GM18526 (cell line): ENCODE measurements around the gene CA10.

Experiments used
- POLR2A ChIP-seq: IDR thresholded peaks from 3 replicates; pipeline ENCODE4 v1.6.1; 2011; ENCODE audit not compliant: insufficient read length; ENCODE audit errors: extremely low read depth

Gene CA10

DNA sequence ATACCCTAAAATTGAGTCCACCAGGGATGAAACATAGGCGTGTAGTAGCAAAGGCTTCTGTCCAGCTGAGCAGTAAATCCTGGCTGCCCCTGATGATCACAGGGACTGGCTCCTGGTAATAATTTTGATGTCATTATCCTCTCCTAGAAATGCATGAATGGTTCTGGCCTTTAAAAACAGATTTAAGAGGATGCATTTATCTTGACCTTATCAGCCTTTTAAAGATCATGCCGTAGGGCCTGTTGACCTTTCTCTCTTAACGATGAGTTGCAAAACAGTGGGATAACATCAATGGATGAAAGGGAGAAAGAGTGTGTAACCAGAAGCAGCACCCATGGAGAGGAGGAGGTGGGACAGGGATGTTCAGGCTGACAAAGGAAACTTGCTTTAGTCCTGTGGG lies 128.5 kb downstream of the CA10 start:
- no peak for TF ChIP-seq POLR2A

GRCh38 chr17:52027620-52028295 lies 130.8 kb downstream of the CA10 start:
- TF ChIP-seq POLR2A, result no peak

DNA sequence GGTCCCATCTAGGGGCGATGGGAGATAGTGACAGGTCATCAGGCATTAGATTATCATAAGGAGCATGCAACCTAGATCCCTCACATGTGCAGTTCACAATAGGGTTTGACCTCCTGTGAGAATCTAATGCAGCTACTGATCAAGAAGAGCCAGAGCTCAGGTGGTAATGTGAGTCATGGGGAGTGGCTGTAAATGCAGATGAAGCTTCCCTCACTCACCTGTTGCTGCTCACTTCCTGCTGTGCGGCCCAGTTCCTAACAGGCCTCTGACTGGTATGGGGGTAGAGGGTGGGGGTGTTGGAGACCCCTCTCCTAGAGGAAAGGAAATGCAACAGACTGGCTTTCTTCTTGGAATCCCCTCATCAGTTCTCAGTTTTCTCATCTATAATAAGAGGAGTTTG lies 131.4 kb downstream of the CA10 start:
- no peak for TF ChIP-seq POLR2A

DNA sequence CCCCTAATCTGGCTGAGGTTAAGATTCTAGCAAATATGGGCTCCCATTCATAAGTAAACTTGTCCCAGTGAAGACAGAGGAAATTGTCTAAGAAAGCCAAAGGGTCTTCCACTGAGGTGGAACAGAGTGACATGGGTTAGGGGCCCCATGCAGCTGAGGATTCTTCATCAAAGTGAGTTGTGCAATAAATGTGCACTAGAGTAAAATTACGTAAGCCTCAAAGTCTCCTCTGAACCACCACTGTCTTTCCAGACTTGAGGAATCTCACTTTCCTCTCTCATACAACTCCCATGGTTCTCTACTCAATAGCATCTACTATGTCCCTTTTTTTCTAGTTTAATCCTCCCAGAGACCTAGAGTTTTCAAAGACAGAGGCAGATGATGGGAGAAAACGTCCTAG lies 132.4 kb downstream of the CA10 start:
- no peak for TF ChIP-seq POLR2A

DNA sequence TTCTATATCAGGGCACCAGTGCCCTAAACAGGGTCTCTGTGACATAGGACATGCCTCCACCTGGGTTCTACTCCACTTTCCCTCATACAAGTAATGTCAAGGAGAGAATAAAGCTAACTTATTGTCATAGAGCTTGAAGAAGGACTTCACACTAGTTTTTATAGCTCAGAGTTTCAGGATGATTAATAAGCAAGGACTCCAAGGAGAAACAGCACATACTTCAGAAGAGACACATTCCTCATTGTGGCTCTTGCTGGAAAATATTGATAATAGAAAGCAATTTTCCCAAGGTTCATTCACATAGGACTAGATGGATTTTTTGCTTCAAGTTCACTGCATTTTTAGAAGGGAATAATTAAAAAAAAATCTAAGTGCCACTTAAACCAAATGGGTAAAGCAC lies 133.3 kb downstream of the CA10 start:
- no peak for TF ChIP-seq POLR2A

DNA sequence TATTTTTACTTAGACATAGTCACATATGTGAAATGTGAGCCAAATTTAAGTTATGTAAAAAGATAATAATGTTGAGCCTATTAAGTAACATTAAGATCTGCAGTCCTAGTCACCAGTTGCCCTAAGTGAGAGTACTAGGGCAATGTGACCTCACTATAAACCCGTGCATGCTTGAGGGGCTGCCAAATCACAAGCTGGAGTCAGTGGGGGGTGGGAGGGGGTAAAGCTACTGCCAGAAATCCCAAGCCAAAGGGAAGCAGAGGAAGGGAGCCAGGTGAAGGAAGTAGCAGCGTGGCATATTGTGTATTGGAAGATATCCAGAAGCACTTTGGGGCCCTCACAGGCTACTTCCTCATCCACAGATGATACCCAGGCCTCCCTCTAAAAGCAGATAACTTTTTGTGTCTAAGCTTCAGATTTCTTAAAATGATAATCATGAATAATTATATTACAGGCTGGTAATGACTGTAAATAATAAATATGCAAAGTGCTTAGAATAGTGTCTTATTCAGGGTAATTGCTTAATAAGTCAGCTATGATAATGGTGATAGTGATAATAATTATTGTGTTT lies 134.1 kb downstream of the CA10 start:
- TF ChIP-seq POLR2A, result no peak

DNA sequence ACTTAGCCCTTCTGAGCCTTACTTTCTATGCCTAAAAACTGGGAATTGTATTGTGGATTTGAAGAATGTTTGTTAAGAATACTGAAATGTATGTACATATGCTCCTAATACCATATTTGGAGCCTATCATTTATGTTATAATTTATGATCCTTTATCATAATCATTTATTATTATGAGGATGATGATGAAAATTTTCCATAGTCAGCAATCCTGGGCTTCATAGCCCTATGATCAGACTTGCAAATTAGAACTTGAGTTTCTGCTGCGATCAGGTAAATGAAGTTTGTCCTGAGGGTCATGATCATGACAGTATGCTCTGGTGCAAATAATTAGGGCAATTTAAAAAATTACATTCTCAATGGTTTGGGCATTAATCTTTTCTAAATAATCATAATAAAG lies 147.4 kb downstream of the CA10 start:
- no peak for TF ChIP-seq POLR2A

DNA sequence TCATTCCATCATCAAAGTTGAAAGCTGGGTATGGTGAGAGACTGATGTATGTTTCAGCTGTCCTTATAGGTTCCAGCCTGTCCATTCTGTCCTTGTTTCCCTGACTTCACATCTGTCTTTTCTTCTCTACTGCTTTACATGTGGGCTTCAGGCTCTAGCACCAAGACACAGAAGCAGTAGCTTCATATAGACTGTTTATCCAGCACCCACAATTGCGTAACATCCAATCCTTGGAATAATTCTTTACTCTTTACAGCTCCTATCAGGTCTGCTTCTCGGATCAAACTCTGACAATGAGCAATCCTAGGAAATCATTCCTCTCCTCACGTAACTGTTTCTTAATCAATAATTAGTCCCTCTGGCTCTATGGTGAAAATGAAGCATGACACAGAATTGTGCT lies 158.9 kb downstream of the CA10 start:
- TF ChIP-seq POLR2A, result no peak

DNA sequence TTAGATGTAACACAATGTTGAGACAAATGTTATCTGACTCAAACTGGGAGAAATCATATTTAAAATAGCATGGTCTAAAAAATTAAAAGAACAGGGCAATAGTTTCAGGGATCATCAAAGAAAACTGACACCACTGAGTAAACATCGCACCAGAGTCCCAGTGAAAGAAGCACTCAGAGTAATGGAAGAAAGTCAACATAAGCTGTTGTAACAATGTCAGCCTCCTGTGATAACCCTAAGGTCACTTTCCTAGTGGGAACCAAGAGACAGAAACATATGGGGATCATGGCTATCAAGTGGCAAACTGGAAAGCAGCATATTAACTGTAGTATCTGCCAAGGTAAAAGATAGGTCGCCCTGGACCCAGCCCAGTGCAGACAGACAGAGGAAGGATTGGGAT lies 160.8 kb downstream of the CA10 start:
- TF ChIP-seq POLR2A, result no peak

- no peak for TF ChIP-seq POLR2A
These were observed 162.6 kb downstream of the CA10 start for GRCh38 chr17:51995797-51996403.

GRCh38 chr17:51992864-51993416 lies 165.6 kb downstream of the CA10 start:
- no peak for TF ChIP-seq POLR2A

DNA sequence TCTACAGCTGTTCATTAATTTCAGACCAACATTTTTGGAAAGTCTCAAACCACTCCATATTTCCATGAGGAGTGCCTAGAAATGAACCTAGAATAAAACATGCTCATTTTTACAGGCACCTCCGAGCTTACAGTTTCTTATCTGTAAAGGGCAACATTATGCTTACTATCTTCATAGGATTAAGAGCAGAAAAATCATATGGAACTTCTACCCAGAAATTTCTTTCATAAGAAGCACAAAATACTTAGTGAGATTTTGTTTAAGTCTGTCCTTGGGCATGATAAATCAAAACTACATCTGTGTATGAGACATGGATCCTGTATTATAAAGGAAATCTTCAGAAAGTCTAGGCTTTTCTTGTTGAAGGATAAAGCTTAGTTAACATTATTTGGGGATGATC lies 187.4 kb downstream of the CA10 start:
- TF ChIP-seq POLR2A, result no peak

GRCh38 chr17:51961689-51962088 lies 196.8 kb downstream of the CA10 start:
- TF ChIP-seq POLR2A, result no peak

DNA sequence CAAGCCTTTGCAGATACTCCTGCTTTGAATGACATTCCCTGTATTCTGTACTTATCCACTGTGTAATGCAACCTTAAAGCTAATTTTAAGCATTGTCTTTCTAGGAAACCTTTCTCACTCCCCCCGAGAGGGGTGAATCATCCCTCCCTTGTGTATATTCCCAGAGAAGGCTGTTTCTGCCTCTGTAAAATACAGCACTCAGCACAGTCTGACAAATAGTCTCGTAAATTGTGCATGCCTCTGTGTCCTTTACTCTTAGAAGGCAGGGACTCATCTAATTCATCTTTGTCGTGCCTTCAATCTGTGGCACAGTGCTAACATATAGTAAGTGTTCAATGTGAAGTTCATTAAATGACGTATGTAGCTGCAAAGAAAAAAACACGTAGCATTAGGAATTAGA lies 200.7 kb downstream of the CA10 start:
- no peak for TF ChIP-seq POLR2A

DNA sequence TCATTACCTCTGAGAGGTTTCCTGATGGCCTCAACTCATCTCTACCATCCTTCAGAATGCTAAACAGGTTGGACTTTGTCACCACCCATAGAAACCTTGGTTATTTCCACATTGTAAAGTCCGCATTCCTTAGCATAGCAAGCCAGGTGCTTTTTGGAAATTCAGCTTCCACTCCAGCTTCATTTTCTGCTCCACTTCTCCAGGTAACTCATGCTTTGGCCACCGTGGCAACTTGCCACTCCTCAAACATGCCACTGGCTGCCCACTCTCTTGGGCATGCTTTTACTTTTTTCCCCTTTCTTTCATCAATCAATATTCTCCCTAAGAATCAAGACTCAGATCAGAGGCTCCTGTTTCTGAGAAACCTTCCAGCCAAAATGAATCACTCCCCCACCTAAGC lies 203.3 kb downstream of the CA10 start:
- TF ChIP-seq POLR2A, result no peak

GRCh38 chr17:51954232-51954765 lies 204.2 kb downstream of the CA10 start:
- TF ChIP-seq POLR2A, result no peak

- no peak for TF ChIP-seq POLR2A
These were observed 206.8 kb downstream of the CA10 start for GRCh38 chr17:51951741-51952140.

DNA sequence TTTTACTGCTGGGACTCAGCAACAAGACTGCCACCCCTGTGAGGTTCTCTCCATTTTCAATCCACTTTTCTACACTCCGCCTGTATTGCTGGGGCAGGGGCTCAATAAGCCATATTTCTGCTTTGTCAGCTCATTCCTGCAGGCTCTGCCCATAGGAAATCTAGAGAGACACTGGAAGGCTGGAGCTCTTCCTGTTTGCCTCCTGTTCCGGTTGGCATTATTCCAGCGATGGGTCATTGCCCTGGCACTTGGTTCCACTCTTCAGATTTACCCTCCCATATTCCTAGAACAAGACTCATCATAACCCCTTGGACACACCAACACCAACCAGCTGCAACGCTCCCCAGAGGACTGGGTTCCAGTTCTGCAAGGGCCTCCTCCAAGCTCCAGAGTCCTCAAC lies 210.4 kb downstream of the CA10 start:
- TF ChIP-seq POLR2A, result no peak
